Stimulated activated naive B cell treated with anti-CD40 and anti-IgM and Interleukin-4, amounts not matched to agents 10 μg/mL and 1 μg/mL and 100 μg/mL, for 72 hours (primary cell): ENCODE results near the gene ALX3.
"Not testable (repeated sequence)": the region's sequence is repeated elsewhere in the genome, so short reads cannot be mapped to it uniquely, and the experiment has no call there.

ENCODE experiments used
- ATAC-seq, 2 donors: fragments of 150-1000 bp; cut with Tn5 transposase; replicated peaks; 2 replicates each; pipeline ENCODE4 v1.10.0; 2021; ENCODE audit warnings: moderate library complexity in 1 of 2
- DNase-seq: peaks from one replicate; pipeline ENCODE4 v3.0.0; 2021
- H3K27ac Mint-ChIP-seq: one replicate; pipeline ENCODE4 v1.8.0; 2022; ENCODE audit warnings: mild to moderate bottlenecking, mixed read lengths
- H3K27me3 Mint-ChIP-seq, 2 donors: one replicate each; pipeline ENCODE4 v1.8.0; 2022; ENCODE audit warnings: mixed read lengths in 2 of 2
- H3K36me3 Mint-ChIP-seq, 2 donors: one replicate each; pipeline ENCODE4 v1.8.0; 2022; ENCODE audit warnings: mixed read lengths in 2 of 2, mild to moderate bottlenecking in 1 of 2
- H3K4me1 Mint-ChIP-seq, 2 donors: one replicate each; pipeline ENCODE4 v1.8.0; 2022; ENCODE audit warnings: mixed read lengths in 2 of 2, mild to moderate bottlenecking in 1 of 2
- H3K4me3 Mint-ChIP-seq, 2 donors: one replicate each; pipeline ENCODE4 v1.8.0; 2022; ENCODE audit warnings: mild to moderate bottlenecking in 2 of 2, mixed read lengths in 2 of 2, moderate library complexity in 1 of 2
- H3K9me3 Mint-ChIP-seq, 2 donors: one replicate each; pipeline ENCODE4 v1.8.0; 2022; ENCODE audit warnings: mixed read lengths in 2 of 2, mild to moderate bottlenecking in 1 of 2

ALX3 gene

DNA sequence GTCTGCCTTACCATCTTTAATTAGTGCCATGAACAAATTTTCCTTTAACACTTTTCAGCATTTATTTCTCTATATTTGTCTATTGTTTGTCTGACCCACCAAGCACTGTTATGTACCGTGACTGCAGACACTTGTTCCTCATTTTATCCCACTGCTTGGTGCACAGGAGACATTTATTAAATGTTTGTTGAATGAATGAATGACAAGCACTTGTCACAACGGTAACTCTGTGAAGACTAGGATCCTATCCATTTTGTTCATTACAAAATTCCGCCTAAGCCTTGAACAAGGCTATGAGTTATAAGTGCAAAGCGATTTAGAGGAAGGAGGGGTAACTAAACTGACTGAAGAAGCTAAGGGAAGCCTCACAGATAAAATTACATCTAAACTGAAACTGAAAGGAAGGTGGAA, 36.4 kb downstream of the ALX3 start:
- Mint-ChIP-seq H3K27me3 (no peaks in the 10 kb centered on the region), H3K36me3 (peaks cover 6 to 9% of the 10 kb centered on the region in 2 donors), H3K27ac (peak overlapping the region; percentile 92), H3K9me3 (no peaks in the 10 kb centered on the region), H3K4me1 (peaks cover 36 to 43% of the 10 kb centered on the region in 2 donors), H3K4me3 (peak overlapping the region; percentile 87 to 90)
- DNase-seq (no peak), ATAC-seq (no peak)

DNA sequence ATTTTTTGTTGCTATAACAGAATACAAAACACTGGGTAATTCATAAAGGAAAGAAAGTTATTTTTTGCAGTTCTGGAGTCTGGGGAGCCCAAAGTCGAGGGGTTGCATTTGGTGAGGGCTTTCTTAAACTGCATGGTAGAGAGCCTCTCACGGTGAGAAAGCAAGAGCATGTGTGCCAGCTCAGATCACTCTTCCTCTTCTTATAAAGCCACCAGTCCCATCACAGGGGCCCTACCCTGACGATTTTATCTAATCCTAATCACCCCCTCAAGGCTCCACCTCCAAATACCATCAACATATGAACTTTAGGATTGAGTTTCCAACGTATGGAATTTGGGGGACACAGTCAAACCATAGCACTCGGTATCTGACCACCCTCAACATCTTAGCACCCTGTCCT, 37.1 kb downstream of the ALX3 start:
- Mint-ChIP-seq H3K4me1 (peaks cover 35 to 43% of the 10 kb centered on the region in 2 donors), H3K27me3 (no peaks in the 10 kb centered on the region), H3K4me3 (no peak overlapping the region), H3K9me3 (no peaks in the 10 kb centered on the region), H3K36me3 (peaks cover 4% of the 10 kb centered on the region in 2 donors), H3K27ac (peak overlapping the region; percentile 92)
- ATAC-seq, result no peak
- DNase-seq, result no peak

DNA sequence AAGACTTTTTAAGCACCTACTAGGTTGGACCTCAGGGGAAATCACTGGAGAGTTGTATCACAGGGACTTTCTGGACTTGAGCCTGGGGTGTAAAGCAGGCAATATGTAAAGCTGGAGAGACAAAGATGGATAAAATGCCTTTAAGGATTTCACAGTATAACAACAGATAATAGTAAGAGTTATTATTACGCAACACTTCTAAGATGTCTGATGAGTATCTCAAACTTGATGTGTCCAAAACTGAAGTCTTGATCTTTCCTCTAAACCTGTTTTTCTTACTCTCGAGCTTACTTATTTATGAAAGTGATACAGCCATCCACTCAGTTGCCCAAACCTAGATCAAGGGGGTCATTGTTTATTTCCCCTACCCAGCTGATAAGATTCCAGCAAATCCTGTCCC, 38.1 kb downstream of the ALX3 start:
- Mint-ChIP-seq H3K27me3 (no peaks in the 10 kb centered on the region), H3K36me3 (no peaks in the 10 kb centered on the region), H3K9me3 (no peaks in the 10 kb centered on the region), H3K27ac (peak overlapping the region; percentile 72), H3K4me1 (peaks cover 33 to 43% of the 10 kb centered on the region in 2 donors), H3K4me3 (no peak overlapping the region)
- no peak for DNase-seq
- no peak for ATAC-seq

DNA sequence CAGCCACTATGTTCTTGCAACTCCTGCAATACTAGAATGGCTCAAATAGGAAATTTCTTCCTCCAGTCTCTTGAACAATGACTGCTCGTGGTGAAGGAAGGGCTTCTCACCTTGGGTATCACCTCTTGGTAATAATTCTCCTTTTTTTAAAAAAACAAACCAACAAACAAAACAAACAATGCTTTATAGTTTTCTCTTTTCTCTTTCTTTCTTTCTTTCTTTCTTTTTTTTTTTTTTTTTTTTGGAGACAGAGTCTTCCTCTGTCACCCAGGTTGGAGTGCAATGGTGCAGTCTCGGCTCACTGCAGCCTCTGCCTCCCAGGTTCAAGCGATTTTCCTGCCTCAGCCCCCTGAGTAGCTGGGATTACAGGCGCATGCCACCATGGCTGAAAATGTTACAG, 39.8 kb downstream of the ALX3 start:
- peaks cover 31 to 39% of the 10 kb centered on the region in 2 donors for H3K4me1 Mint-ChIP-seq
- peak overlapping the region; percentile 91 for H3K27ac Mint-ChIP-seq
- H3K36me3 Mint-ChIP-seq, H3K27me3 Mint-ChIP-seq, DNase-seq, H3K9me3 Mint-ChIP-seq, ATAC-seq: not testable (repeated sequence)
- H3K4me3 Mint-ChIP-seq, result peak overlapping the region; percentile 71 to 73

DNA sequence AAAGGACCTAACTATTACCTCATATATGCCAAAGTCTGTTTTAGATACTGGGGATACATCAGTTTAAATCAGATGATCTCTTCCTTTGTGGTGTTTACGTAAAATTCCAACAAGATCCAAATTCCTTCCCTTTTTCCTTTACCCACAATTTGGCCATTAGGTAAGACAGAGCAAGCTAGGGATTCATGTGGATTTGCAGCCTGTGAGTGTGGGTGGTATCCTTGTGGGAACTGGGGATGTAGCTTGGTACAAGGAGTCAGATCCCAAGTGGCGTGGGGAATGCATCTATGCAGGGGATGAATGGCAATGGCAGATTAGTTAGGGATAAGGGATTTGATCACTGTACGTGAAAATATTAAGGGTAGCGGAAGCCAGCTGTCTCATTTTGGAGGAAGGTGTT, 45.9 kb downstream of the ALX3 start:
- Mint-ChIP-seq H3K27me3 (no peaks in the 10 kb centered on the region), H3K4me3 (no peak overlapping the region), H3K27ac (no peak overlapping the region), H3K4me1 (peaks cover 4% of the 10 kb centered on the region in 2 donors), H3K36me3 (peaks cover 27 to 34% of the 10 kb centered on the region in 2 donors), H3K9me3 (no peaks in the 10 kb centered on the region)
- DNase-seq (no peak), ATAC-seq (no peak)

DNA sequence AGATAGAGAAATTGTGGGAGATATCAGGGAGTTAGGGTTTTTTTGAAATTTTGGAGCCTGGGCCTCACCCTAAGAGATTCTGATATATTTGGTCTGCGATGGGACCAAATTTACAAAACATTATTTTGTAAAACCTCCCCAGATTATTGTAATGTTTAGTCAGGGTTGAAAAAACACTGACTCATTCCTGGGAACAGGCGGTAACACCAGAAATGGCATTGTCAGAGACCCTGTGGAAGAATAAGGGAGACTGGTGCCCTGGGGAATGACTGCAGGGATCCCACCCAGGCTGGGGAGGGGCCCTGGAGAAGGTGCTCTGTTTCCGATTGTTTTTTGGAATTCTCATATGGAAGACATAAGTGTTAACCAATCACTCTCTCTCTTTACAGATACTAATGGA, 49.2 kb downstream of the ALX3 start:
- Mint-ChIP-seq H3K27ac (no peak overlapping the region), H3K4me1 (peaks cover 4% of the 10 kb centered on the region in 2 donors), H3K4me3 (no peak overlapping the region), H3K9me3 (no peaks in the 10 kb centered on the region), H3K27me3 (no peaks in the 10 kb centered on the region), H3K36me3 (peaks cover 41 to 59% of the 10 kb centered on the region in 2 donors)
- ATAC-seq (no peak), DNase-seq (no peak)

DNA sequence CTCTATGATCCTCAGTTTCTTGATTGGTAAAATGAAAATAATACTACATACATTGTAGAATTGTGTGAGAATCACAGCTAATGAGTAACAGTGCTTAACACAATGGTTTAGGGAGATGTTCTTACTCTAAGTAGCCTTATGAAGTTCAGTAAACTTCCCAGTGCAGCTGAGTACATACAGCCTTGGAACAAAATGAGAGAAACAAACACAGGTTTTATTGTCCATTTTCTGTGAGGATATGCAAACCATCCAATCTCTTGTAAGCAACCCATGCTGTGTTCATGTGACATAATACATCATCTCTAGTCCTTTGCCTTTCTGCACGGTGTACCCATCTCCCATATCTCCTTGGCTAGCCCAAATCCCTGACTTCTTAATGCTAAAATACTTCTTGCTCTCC, 50.7 kb downstream of the ALX3 start:
- DNase-seq (no peak), ATAC-seq (no peak)
- Mint-ChIP-seq H3K36me3 (peaks cover 48 to 68% of the 10 kb centered on the region in 2 donors), H3K27ac (no peak overlapping the region), H3K9me3 (no peaks in the 10 kb centered on the region), H3K4me3 (no peak overlapping the region), H3K4me1 (peaks cover 4% of the 10 kb centered on the region in 2 donors), H3K27me3 (no peaks in the 10 kb centered on the region)

DNA sequence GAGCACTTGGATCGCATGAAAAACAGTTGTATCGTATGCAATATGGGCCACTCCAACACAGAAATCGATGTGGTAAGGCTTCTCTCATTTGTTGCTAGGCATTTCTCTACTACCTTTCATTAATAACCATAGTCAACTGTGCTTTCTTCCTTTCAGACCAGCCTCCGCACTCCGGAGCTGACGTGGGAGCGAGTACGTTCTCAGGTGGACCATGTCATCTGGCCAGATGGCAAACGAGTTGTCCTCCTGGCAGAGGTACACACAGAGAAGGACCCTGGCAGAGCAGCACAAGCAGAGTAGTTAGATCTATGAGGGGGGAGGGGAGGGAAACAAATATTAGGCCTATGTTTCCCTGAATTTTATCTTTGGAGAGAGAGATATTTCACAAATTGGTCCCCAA, 52.1 kb downstream of the ALX3 start:
- ATAC-seq (no peak), DNase-seq (no peak)
- Mint-ChIP-seq H3K4me3 (no peak overlapping the region), H3K4me1 (peaks cover 3% of the 10 kb centered on the region in 2 donors), H3K36me3 (peaks cover 43 to 66% of the 10 kb centered on the region in 2 donors), H3K27me3 (no peaks in the 10 kb centered on the region), H3K27ac (peak overlapping the region; percentile 63), H3K9me3 (no peaks in the 10 kb centered on the region)

DNA sequence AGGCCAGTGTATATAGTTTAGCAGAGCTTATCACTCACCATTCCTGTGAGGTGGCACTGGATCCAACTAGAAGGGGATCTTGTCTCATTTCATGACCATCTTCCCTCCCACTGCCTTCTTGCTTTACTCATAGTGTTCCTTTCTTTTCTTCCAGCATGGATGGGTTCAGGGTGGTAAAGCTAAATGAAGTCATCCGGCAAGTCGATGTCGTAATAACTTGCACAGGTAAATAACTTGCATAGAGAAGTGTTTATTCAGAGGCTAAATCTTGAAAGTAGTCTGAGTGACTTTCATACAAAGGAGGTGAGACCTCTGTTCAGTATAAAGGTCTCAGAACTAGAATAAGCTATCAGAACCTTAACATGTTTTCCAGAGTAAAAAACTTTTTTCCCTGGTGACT, 52.7 kb downstream of the ALX3 start:
- peaks cover 0 to under 1% of the 10 kb centered on the region in 2 donors for H3K4me1 Mint-ChIP-seq
- no peaks in the 10 kb centered on the region for H3K27me3 Mint-ChIP-seq
- H3K36me3 Mint-ChIP-seq, result peaks cover 42 to 64% of the 10 kb centered on the region in 2 donors
- DNase-seq, result no peak
- H3K9me3 Mint-ChIP-seq, result no peaks in the 10 kb centered on the region
- ATAC-seq, result no peak
- H3K4me3 Mint-ChIP-seq, result no peak overlapping the region
- H3K27ac Mint-ChIP-seq, result no peak overlapping the region

DNA sequence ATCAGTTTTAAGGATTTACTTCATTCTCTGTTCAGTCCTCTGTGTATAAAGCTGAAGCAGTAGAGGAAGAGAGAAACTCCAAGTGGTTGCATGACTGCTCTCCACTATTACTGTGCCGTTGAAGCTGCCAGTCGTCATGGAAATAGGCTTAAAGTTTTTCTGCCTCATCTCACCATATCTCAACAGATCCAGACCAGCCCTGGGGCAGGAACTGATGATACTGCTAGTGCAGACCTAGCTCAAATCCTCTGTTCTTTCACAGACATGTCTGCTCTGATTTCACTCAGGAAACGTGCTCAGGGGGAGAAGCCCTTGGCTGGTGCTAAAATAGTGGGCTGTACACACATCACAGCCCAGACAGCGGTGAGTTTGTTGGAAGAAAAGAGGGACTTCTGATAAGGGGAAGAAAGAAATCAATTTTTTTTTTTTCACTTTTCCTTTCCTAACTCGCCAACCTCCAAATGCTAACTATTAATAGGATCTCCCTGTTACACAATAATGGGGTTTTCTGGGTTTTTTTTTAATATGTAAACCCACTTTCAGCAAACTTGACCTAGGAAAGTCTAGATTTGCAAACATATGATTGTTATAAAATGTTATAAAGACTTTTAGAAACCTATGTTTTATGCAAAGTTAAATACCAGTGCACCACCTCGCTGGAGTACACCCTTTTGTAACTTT, 58.2 kb downstream of the ALX3 start:
- Mint-ChIP-seq H3K27ac (peak overlapping the region; percentile 97), H3K27me3 (no peaks in the 10 kb centered on the region), H3K4me3 (peak overlapping the region; percentile 20 to 71), H3K36me3 (peaks cover 37 to 58% of the 10 kb centered on the region in 2 donors), H3K9me3 (no peaks in the 10 kb centered on the region), H3K4me1 (peaks cover 22 to 30% of the 10 kb centered on the region in 2 donors)
- ATAC-seq (peak; percentile 89 to 90), DNase-seq (peak; percentile 48)

DNA sequence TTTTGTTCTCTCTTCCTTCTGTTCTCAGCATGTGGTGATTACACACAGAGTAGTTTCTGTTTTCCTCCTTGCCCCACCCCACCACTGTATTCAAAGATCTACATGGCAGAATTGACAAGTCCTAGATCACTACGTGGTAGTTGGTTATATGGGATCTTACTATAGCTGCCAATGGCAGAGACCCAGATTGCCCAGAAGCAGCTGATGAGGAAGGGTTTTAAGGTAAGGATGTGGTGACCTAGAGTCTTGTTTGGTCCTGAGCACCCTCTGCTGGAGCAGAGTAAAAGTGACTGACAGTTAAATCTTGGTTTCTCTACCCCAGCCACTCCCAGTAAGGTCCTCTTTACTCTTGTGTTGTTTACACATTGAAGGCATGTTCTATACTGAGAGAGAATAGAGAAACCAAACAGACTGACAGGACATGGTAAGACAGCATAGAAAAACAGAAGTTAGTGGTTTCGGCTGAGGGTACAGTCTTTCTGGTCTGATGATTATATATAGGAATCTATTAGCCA, 58.9 kb downstream of the ALX3 start:
- H3K36me3 Mint-ChIP-seq, result peaks cover 32 to 54% of the 10 kb centered on the region in 2 donors
- H3K27me3 Mint-ChIP-seq, result no peaks in the 10 kb centered on the region
- H3K4me1 Mint-ChIP-seq, result peaks cover 22 to 35% of the 10 kb centered on the region in 2 donors
- ATAC-seq (peak; percentile 97 to 98), DNase-seq (peak; percentile 57)
- H3K9me3 Mint-ChIP-seq, result no peaks in the 10 kb centered on the region
- peak overlapping the region; percentile 71 to 72 for H3K4me3 Mint-ChIP-seq
- peak overlapping the region; percentile 97 for H3K27ac Mint-ChIP-seq
